Activated naive CD8-positive, alpha-beta T cell (primary cell): ENCODE data around the gene ATP11A.

Source experiments
- H3K27ac Mint-ChIP-seq: one replicate; pipeline ENCODE4 v1.8.0; 2021; ENCODE audit warnings: mixed read lengths
- H3K27me3 Mint-ChIP-seq: one replicate; pipeline ENCODE4 v1.8.0; 2021; ENCODE audit warnings: mixed read lengths
- H3K36me3 Mint-ChIP-seq: one replicate; pipeline ENCODE4 v1.8.0; 2021; ENCODE audit warnings: mixed read lengths
- H3K4me1 Mint-ChIP-seq: one replicate; pipeline ENCODE4 v1.8.0; 2021; ENCODE audit warnings: low read depth, mixed read lengths
- H3K4me3 Mint-ChIP-seq: one replicate; pipeline ENCODE4 v1.8.0; 2021; ENCODE audit warnings: mild to moderate bottlenecking, mixed read lengths
- H3K9me3 Mint-ChIP-seq: one replicate; pipeline ENCODE4 v1.8.0; 2021; ENCODE audit warnings: low read depth, mixed read lengths

ATP11A gene

DNA sequence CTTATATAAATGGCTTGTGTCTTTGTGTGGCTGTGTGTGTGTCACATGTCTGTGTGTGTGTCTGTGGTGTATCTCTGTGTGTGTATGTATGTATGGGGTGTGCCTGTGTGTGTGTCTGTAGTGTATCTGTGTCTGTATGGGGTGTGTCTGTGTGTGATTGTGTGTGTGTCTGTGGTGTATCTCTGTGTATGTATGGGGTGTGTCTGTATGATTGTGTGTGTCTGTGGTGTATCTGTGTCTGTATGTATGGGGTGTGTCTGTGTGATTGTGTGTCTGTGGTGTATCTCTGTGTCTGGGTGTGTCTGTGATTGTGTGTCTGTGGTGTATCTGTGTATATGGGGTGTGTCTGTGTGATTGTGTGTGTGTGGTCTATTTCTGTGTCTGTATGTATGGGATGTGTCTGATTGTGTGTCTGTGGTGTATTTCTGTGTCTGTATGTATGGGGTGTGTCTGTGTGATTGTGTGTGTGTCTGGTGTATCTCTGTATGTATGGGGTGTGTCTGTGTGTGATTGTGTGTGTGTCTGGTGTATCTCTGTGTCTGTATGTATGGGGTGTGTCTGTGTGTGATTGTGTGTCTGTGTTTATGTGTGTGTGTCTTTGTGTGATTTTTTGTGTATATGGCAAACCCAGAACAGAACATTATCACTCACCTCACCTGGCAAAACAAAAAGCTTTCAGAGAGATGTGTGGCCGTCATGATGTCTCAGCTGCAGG lies 223.0 kb downstream of the ATP11A start:
- H3K9me3 Mint-ChIP-seq = no peaks in the 10 kb centered on the region
- no peaks in the 10 kb centered on the region for H3K4me1 Mint-ChIP-seq
- no peaks in the 10 kb centered on the region for H3K36me3 Mint-ChIP-seq
- peaks cover 11% of the 10 kb centered on the region for H3K27me3 Mint-ChIP-seq
- no peak overlapping the region for H3K4me3 Mint-ChIP-seq
- no peak overlapping the region for H3K27ac Mint-ChIP-seq

DNA sequence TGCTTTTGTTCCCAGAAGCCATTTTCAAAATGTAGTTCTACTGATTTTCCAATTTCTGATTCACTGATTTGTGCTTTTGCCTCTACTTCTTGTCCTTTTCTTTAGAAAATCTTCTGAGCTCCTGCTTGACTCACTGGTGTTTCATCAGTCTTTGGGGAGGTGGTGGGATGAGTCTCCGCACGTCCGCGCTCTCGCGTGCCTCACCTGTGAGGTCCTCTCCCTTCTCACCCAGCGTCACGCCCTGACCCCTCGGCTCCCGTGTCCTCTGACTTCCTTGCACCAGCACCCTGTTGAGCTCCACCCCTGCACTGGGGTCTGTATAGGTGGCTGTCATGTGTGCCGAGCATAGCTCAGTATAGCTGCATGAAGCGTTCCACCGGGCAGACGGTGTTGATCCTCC lies 226.5 kb downstream of the ATP11A start:
- Mint-ChIP-seq H3K27me3 (peaks cover 18% of the 10 kb centered on the region), H3K9me3 (no peaks in the 10 kb centered on the region), H3K4me1 (no peaks in the 10 kb centered on the region), H3K4me3 (no peak overlapping the region), H3K36me3 (no peaks in the 10 kb centered on the region), H3K27ac (no peak overlapping the region)

DNA sequence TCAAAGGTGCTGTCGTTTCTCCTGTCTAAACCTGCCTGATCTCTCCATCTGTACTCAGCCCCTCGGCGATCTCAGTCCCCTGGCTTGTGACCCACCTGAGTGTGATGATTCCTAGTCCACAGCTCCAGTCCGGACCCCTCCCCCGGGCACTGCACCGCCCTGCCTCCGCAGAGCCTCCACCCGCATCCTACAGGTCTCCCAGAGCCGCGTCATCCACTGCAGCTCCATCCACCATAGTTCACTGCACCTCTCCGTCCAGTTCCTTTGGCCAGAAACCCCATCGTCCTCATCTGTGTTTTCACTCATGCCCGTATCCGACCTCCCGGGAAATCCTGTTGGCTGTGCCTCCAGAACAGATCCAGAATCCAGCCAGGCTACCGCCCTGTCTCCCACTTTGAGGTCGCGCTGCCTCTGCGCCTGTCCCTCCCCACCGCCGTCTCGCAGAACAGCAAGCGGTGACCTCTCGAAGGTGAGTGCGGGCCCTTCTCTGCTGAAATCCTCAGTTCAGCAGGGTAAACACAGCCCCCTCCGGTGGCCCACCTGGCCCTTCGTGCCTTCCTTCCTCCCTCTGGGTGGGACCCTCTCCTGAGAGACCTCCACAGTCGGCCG lies 227.3 kb downstream of the ATP11A start:
- H3K4me3 Mint-ChIP-seq = no peak overlapping the region
- H3K36me3 Mint-ChIP-seq = no peaks in the 10 kb centered on the region
- no peak overlapping the region for H3K27ac Mint-ChIP-seq
- H3K27me3 Mint-ChIP-seq = peaks cover 20% of the 10 kb centered on the region
- H3K9me3 Mint-ChIP-seq = no peaks in the 10 kb centered on the region
- no peaks in the 10 kb centered on the region for H3K4me1 Mint-ChIP-seq

DNA sequence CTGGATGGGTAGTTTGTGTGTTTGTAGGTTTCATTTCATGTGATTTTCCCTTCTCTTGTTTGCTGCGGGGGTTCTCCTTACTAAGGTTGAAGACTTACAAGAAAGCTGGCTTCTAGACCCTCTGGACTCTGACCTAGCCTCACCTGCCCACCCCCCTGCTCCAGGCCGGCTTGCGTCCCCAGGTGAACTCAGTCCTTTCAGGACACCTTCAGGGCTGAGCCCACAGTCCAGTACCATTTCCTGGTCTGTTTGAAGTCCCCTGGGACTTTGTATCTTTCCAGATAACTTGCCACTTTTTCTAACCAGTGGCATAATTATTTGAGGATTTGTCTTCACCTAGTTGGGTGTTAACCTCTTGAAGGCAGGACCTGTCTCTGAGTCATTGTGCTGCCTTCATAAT lies 227.9 kb downstream of the ATP11A start:
- peaks cover 21% of the 10 kb centered on the region for H3K27me3 Mint-ChIP-seq
- no peaks in the 10 kb centered on the region for H3K9me3 Mint-ChIP-seq
- H3K36me3 Mint-ChIP-seq = no peaks in the 10 kb centered on the region
- H3K4me3 Mint-ChIP-seq = no peak overlapping the region
- no peak overlapping the region for H3K27ac Mint-ChIP-seq
- no peaks in the 10 kb centered on the region for H3K4me1 Mint-ChIP-seq

DNA sequence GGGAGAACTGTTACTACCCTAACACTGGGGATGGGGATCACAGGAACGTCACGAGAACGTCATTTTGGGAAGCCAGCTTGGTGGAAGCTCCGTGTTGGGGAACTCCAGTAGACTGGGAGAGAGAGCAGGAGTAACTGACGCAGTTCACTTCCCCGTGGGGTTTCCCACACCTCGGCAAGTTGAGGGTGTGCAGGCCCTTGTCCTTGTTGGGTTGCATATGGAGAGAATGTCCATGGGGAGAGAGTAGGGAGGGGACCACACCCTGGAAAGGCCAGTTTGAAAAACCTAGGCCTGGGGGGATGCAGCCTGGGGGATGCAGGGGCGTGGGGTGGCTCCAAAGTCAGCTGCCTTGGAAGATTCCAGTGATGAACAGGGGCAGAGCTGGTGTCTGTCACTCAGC lies 228.4 kb downstream of the ATP11A start:
- Mint-ChIP-seq H3K4me3 (no peak overlapping the region), H3K9me3 (no peaks in the 10 kb centered on the region), H3K27ac (no peak overlapping the region), H3K4me1 (no peaks in the 10 kb centered on the region), H3K36me3 (no peaks in the 10 kb centered on the region), H3K27me3 (peaks cover 21% of the 10 kb centered on the region)

DNA sequence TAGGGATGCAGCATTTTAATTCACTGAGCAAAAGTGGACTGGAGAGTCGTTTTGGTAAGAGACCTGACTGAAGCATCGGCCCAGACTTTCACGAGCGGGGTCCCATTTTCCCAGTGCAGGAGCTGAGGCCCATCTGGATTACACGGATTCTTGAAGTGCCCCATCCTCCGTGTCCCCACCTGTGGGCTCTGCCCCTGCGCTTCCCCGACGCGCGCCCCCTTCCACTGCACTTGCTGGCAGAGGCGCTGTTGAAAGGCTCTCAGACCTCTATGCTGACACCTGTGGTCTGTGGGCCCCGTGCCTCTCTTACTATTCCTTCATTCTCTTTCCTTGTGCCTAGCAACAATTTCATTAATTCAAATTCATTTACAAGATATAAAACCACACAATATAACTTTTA lies 228.9 kb downstream of the ATP11A start:
- peaks cover 23% of the 10 kb centered on the region for H3K27me3 Mint-ChIP-seq
- H3K4me3 Mint-ChIP-seq = no peak overlapping the region
- H3K9me3 Mint-ChIP-seq = no peaks in the 10 kb centered on the region
- H3K27ac Mint-ChIP-seq = no peak overlapping the region
- H3K4me1 Mint-ChIP-seq = no peaks in the 10 kb centered on the region
- H3K36me3 Mint-ChIP-seq = no peaks in the 10 kb centered on the region

DNA sequence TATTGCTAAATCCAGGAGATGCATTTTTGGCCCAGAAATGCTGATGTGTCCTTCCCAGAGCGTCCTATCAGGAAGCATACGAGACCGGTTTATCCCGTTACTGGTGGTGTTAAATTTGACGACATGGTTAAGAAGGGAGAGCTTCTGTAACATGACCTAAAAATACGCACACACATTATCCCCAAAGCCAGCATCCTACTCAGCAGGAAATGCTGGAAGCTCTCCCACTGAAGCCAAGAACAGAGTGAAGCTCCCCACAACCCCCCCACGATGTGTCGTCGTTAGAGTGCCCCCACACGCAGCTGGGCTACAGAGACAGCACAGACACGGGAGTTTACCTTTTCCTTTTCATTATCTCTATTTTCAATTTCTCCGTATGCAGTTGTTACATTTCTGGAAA lies 234.1 kb downstream of the ATP11A start:
- H3K4me3 Mint-ChIP-seq = no peak overlapping the region
- no peaks in the 10 kb centered on the region for H3K9me3 Mint-ChIP-seq
- H3K36me3 Mint-ChIP-seq = no peaks in the 10 kb centered on the region
- H3K27ac Mint-ChIP-seq = no peak overlapping the region
- no peaks in the 10 kb centered on the region for H3K4me1 Mint-ChIP-seq
- peaks cover 16% of the 10 kb centered on the region for H3K27me3 Mint-ChIP-seq

DNA sequence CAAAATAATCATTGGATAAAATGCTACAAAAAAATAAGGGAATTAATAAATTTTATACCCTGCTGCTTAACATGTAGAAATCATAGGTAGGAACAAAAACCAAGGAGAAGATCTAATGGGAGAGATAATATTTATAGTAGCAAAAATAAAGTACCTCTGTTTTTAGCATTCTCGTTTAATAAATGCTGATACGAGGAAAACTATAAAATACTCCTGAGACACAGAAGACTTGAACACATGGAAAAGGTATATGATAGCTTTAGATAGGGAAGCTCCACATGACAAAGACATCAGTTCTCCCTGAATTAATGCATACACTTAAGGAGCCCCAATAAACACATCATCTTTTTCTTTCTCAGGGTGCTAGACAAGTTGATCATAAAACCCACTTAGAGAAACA lies 234.5 kb downstream of the ATP11A start:
- H3K4me1 Mint-ChIP-seq = peaks cover 2% of the 10 kb centered on the region
- H3K36me3 Mint-ChIP-seq = no peaks in the 10 kb centered on the region
- peaks cover 19% of the 10 kb centered on the region for H3K27me3 Mint-ChIP-seq
- H3K27ac Mint-ChIP-seq = no peak overlapping the region
- no peaks in the 10 kb centered on the region for H3K9me3 Mint-ChIP-seq
- no peak overlapping the region for H3K4me3 Mint-ChIP-seq

DNA sequence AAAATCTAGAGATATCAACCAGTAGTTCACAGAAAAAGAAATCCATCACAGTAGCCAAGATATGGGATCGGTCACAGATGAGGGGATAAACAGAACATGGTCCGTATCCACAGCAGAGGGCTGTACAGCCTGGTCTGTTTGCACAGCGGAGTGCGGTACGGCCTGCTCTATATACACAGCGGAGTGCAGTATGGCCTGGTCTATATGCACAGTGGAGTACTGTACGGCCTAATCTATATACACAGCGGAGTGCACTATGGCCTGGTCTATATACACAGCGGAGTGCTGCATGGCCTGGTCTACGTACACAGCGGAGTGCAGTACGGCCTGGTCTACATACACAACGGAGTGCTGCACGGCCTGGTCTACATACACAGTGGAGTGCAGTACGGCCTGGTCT lies 236.2 kb downstream of the ATP11A start:
- H3K4me3 Mint-ChIP-seq = no peak overlapping the region
- H3K36me3 Mint-ChIP-seq = no peaks in the 10 kb centered on the region
- H3K27me3 Mint-ChIP-seq = peaks cover 24% of the 10 kb centered on the region
- peaks cover 7% of the 10 kb centered on the region for H3K4me1 Mint-ChIP-seq
- no peaks in the 10 kb centered on the region for H3K9me3 Mint-ChIP-seq
- no peak overlapping the region for H3K27ac Mint-ChIP-seq

DNA sequence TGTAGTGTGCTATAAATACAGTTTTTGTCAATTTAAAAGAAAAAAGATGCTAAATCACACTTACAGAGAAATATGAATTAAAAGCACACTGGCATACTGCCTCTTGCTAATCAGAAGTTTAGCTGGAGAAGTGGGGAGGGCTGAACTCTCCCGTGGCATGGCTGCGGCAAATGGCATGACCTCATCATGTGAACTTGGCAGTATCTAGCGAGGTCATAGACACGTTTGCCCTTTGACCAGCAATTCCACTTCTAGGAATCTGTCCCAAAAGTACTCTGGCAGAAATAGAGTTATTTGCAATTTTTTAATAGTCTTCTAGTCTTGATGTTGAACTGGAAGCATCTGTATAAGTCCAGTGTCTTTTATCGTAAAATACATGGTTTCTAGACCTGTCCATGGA lies 237.2 kb downstream of the ATP11A start:
- H3K27ac Mint-ChIP-seq = no peak overlapping the region
- no peaks in the 10 kb centered on the region for H3K36me3 Mint-ChIP-seq
- H3K4me1 Mint-ChIP-seq = peaks cover 7% of the 10 kb centered on the region
- peaks cover 28% of the 10 kb centered on the region for H3K27me3 Mint-ChIP-seq
- no peaks in the 10 kb centered on the region for H3K9me3 Mint-ChIP-seq
- no peak overlapping the region for H3K4me3 Mint-ChIP-seq

DNA sequence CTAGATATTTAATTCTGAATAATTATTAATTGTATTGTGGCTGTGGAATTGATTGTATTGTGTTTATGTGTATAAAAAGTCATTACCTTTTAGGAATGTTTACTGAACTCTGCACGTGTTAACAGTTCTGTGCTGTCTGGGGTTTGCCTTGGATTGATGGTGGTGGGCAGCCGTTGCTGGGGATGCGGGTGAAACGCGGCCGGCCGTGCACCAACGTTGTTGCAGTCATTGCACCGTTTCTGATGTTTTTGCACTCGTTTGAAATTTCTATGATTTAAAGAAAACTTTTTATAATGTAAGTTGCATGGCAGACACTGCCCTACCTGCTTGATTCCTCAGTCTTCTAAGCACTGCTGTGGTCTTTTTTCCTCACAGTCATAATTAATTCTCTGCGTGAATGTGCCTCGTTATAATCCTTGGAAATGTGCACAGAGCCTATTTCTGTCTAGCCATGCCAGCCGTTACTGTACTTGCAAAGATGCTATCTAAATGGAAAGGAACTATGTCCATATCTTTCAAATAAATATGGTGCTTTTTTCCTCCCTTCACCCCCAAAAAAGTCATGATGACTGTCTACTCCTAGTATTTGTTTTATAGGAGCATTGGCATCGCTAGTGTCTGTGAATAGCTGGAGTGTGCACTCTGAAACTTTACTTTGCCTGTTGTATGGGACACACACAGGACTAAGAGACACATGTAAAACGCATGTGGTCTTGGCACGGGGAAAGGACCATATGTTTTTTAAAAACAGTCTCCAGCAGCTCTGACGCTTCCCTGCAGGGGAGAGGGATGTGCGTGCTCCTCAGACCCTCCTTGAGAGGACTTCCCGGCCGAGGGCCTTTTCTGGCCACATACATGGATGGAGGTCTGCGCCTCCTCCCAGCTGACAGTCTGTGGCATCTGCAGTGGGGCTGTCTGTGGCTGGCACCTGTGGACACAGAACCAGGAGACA lies 238.5 kb downstream of the ATP11A start:
- no peaks in the 10 kb centered on the region for H3K36me3 Mint-ChIP-seq
- peaks cover 7% of the 10 kb centered on the region for H3K4me1 Mint-ChIP-seq
- no peaks in the 10 kb centered on the region for H3K9me3 Mint-ChIP-seq
- no peak overlapping the region for H3K4me3 Mint-ChIP-seq
- no peak overlapping the region for H3K27ac Mint-ChIP-seq
- H3K27me3 Mint-ChIP-seq = peaks cover 27% of the 10 kb centered on the region

DNA sequence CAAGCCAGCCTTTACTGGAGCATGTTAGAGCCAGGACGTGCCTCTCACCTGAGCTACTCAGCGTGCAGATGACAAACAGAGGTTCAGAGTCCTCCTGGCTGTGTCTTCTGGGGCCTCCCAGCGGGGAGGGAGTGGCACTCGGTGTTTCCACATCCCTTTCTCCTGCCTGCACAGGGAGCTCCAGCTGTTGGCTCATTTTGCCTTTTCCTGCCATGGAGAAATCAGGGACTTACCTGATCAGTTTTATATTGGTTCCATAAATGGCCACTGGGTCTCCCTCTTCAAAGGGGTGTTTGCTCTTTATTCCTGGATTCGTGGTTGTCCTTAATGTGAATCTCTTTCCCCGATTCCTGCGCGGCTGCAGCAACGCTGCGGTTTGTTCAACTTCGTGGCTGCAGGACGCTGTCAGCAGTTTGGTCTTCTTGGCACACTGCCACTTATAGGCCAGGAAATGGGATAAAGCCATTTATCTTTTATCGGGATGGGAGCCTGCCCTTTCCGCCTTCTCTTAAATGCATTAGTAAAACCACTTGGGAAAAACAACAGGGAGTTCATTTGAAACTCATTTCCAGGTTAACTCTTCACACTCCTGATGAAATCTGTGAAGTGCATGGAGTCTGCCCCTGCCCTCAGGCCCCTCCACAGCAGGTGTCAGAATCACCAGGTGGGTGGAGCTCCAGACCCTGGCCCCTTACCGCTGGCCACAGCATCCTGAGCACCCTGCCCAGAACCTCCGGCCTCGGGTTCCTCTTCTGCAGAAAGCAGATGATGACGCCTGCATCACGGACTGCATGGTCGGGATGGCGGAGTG lies 239.3 kb downstream of the ATP11A start:
- Mint-ChIP-seq H3K4me1 (peaks cover 7% of the 10 kb centered on the region), H3K9me3 (no peaks in the 10 kb centered on the region), H3K36me3 (no peaks in the 10 kb centered on the region), H3K27me3 (peaks cover 24% of the 10 kb centered on the region), H3K4me3 (no peak overlapping the region), H3K27ac (no peak overlapping the region)

DNA sequence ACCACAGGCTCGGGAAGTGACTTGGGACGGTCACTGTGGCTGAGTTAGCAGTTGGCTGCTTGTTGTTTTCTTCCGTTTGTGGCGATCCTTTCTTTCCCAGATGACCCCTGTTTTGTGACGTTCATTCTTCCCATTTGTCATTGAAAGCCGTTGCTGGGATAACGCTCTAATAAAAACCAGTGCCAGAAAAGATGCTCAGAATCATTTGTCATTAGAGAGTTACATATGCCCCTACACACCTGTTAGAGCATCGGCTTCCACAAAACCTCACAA lies 239.9 kb downstream of the ATP11A start:
- H3K27ac Mint-ChIP-seq = no peak overlapping the region
- no peak overlapping the region for H3K4me3 Mint-ChIP-seq
- H3K27me3 Mint-ChIP-seq = peaks cover 24% of the 10 kb centered on the region
- H3K9me3 Mint-ChIP-seq = no peaks in the 10 kb centered on the region
- H3K36me3 Mint-ChIP-seq = no peaks in the 10 kb centered on the region
- peaks cover 7% of the 10 kb centered on the region for H3K4me1 Mint-ChIP-seq

DNA sequence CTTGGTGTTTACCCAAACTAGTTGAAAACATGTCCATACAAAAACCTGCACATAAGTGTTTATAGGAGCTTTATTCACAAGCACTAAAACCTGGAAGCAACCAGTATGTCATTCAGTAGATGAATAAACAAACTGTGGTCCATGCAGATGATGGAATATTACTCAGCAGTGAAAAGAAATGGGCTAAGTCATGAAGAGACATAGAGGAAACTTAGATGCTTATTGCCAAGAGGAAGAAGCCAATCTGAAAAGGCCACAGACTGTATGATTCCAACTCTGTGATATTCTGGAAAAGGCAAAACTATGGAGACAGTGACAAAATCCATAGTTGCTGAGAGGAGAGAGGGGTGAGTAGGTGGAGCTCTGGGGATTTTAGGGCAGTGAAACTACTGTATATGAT lies 240.4 kb downstream of the ATP11A start:
- Mint-ChIP-seq H3K27me3 (peaks cover 24% of the 10 kb centered on the region), H3K4me3 (no peak overlapping the region), H3K9me3 (no peaks in the 10 kb centered on the region), H3K27ac (no peak overlapping the region), H3K4me1 (peaks cover 7% of the 10 kb centered on the region), H3K36me3 (no peaks in the 10 kb centered on the region)
